IPS DF 6.9 (cell line): ENCODE measurements around the gene C19orf38.
A peak's percentile ranks its signal among the peaks of the same experiment; 100 is the strongest.
"Not testable (repeated sequence)": the region's sequence is repeated elsewhere in the genome, so short reads cannot be mapped to it uniquely, and the experiment has no call there.

ENCODE experiments used
- DNase-seq: peaks from one replicate; pipeline ENCODE4 v3.0.0-alpha.2; 2013; ENCODE audit warnings: low read depth, low spot score
- H3K27ac ChIP-seq: one replicate; pipeline ENCODE4 v1.5.1; 2013; ENCODE audit warnings: low read length, control low read depth
- H3K27me3 ChIP-seq: 2 replicates; pipeline ENCODE4 v1.6.1; 2013; ENCODE audit warnings: mild to moderate bottlenecking, low read length; ENCODE audit not compliant: control insufficient read depth, insufficient read depth
- H3K36me3 ChIP-seq: 2 replicates; pipeline ENCODE4 v1.6.1; 2013; ENCODE audit warnings: low read length; ENCODE audit not compliant: control insufficient read depth, insufficient read depth
- H3K4me1 ChIP-seq: 2 replicates; pipeline ENCODE4 v1.6.1; 2013; ENCODE audit warnings: low read length; ENCODE audit not compliant: control insufficient read depth, insufficient read depth
- H3K4me3 ChIP-seq: 2 replicates; pipeline ENCODE4 v1.5.1; 2013; ENCODE audit warnings: mild to moderate bottlenecking, low read length
- H3K9me3 ChIP-seq: 2 replicates; pipeline ENCODE4 v1.6.1; 2013; ENCODE audit warnings: low read length, inconsistent platforms; ENCODE audit not compliant: control insufficient read depth, insufficient read depth
- WGBS: extraction: QIAGEN DNeasy Blood & Tissue Kit; methylation state at CpG from one replicate; pipeline ENCODE4 v1.1.7; 2013; ENCODE audit warnings: mixed read lengths, missing lambda C conversion rate; ENCODE audit not compliant: insufficient read length, insufficient coverage; 5-methylcytosine and 5-hydroxymethylcytosine counted together

The C19orf38 gene

DNA sequence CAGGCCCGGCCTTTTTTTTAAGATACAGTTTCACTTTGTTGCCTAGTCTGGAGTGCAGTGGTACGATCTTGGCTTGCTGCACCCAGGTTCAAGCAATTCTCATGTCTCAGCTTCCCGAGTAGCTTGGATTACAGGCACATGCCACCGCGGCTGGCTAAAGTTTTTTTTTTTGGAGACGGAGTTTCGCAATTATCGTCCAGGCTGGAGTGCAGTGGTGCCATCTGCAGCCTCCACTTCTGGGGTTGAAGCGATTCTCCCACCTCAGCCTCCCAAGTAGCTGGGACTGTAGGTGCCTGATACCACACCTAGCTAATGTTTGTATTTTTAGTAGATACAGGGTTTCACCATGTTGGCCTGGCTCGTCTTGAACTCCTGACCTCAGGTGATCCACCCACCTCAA, 18.3 kb downstream of the C19orf38 start:
- no CpG with 5 or more reads among the region's 10 CpGs for WGBS
- Histone ChIP-seq H3K27ac (no peak overlapping the region), H3K4me1 (no peaks in the 10 kb centered on the region; the same call in 1 of the 2 replicates), H3K4me3 (no peak overlapping the region), H3K27me3 (no peaks in the 10 kb centered on the region), H3K9me3 (no peaks in the 10 kb centered on the region), H3K36me3 (no peaks in the 10 kb centered on the region)
- DNase-seq = no peak

DNA sequence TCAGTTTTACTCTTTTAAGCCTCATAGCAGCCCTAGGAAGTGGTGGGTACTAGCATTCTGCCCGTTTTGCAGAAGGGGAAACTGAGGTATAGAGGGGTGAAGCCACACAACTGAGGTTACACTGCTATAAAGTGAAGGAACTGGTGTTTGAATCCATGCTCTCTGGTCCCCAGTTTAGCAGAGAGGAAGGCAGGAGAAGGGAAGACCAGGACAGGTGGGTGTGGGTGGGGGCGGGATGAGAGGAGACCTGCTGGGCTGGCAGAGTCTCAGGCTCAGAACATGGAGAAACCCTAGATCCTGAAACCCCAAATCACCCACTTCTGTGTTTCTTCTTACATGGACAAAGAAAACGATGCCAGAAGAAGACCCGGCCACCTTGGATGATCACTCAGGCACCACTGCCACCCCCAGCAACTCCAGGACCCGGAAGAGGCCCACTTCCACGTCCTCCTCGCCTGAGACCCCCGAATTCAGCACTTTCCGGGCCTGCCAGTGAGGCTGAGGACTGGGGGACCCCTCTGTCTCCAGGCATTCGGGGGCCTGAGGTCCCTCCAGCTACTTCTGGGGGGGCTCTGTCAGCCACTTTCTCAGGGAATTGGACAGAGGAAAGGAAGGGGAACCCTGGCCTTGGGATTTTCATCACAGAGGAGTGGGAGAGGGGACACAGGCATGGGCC, 20.8 kb downstream of the C19orf38 start:
- no peak overlapping the region for H3K4me3 ChIP-seq
- no CpG with 5 or more reads among the region's 10 CpGs for WGBS
- H3K4me1 ChIP-seq = no peaks in the 10 kb centered on the region; the same call in 1 of the 2 replicates

GRCh38 chr19:10869872-10870311, 21.7 kb downstream of the C19orf38 start:
- no CpG with 5 or more reads among the region's 11 CpGs for WGBS
- DNase-seq, H3K4me3 ChIP-seq, H3K27me3 ChIP-seq, H3K9me3 ChIP-seq, H3K36me3 ChIP-seq, H3K27ac ChIP-seq, H3K4me1 ChIP-seq: not testable (repeated sequence)

More for the DNA sequence above, 20.8 kb downstream of the C19orf38 start:
- no peaks in the 10 kb centered on the region for H3K36me3 ChIP-seq
- no peaks in the 10 kb centered on the region for H3K27me3 ChIP-seq
- no peak overlapping the region for H3K27ac ChIP-seq
- no peaks in the 10 kb centered on the region for H3K9me3 ChIP-seq
- DNase-seq = no peak

- WGBS = no CpG with 5 or more reads among the region's 22 CpGs
- DNase-seq = no peak
- Histone ChIP-seq H3K36me3 (no peaks in the 10 kb centered on the region), H3K9me3 (no peaks in the 10 kb centered on the region), H3K27me3 (no peaks in the 10 kb centered on the region), H3K4me3 (peak overlapping the region; percentile 13; the same call in 1 of the 2 replicates), H3K27ac (no peak overlapping the region), H3K4me1 (no peaks in the 10 kb centered on the region)
These were observed 22.3 kb downstream of the C19orf38 start for GRCh38 chr19:10870501-10870954.

GRCh38 chr19:10870955-10871603, 22.9 kb downstream of the C19orf38 start, which contains the start of gene CARM1:
TSS of gene CARM1 (plus strand) at chr19:10871553. CDS start at chr19:10871703, 150 bp downstream.
- H3K36me3 ChIP-seq = no peaks in the 10 kb centered on the region
- H3K27me3 ChIP-seq = no peaks in the 10 kb centered on the region
- no peaks in the 10 kb centered on the region for H3K4me1 ChIP-seq
- peak; percentile 70 for DNase-seq
- no peaks in the 10 kb centered on the region for H3K9me3 ChIP-seq
- WGBS = no CpG with 5 or more reads among the region's 99 CpGs
- H3K27ac ChIP-seq = no peak within 1 kb of the TSS
- peak within 1 kb of the TSS; percentile 90 for H3K4me3 ChIP-seq

DNA sequence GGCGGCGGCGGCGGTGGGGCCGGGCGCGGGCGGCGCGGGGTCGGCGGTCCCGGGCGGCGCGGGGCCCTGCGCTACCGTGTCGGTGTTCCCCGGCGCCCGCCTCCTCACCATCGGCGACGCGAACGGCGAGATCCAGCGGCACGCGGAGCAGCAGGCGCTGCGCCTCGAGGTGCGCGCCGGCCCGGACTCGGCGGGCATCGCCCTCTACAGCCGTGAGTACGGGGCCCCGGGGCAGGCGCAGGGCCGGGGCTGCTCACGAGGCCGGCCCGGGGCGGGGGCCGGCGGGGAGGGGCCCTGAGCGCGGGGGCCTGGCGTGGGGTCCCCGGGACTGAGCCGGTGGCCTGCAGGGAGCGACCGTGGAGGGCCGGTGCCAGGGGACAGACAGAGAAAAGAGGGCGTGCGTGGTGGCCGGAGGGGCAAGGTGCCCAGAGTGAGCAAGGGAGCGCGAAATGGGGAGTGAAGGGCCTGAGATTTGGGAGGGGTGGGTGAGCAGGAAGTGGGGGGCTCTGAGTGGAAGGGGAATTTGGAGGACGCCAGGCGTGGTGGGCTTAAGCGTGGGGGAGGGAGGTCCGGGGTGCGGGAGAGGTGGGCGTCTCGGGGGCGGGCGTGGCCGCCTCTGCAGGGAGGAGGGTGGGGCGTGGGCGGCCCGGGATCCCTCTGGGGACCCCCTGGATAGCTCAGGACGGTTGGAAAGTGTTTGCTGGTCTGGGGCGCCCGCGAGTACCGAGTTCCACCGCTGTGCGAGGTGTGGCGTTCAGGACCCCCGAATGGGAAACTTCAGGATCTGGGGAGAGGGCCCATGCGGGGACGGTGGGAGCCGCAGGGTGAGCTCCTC, 23.7 kb downstream of the C19orf38 start:
- no CpG with 5 or more reads among the region's 90 CpGs for WGBS
- no peak for DNase-seq
- Histone ChIP-seq H3K9me3 (no peaks in the 10 kb centered on the region), H3K36me3 (no peaks in the 10 kb centered on the region), H3K27me3 (no peaks in the 10 kb centered on the region), H3K27ac (no peak overlapping the region), H3K4me3 (peak overlapping the region; percentile 90), H3K4me1 (no peaks in the 10 kb centered on the region)

GRCh38 chr19:10872546-10873107, 24.4 kb downstream of the C19orf38 start:
- Histone ChIP-seq H3K4me3 (peak overlapping the region; percentile 90; the same call in 1 of the 2 replicates), H3K36me3 (no peaks in the 10 kb centered on the region), H3K27ac (no peak overlapping the region), H3K4me1 (no peaks in the 10 kb centered on the region), H3K27me3 (no peaks in the 10 kb centered on the region), H3K9me3 (no peaks in the 10 kb centered on the region)
- WGBS = no CpG with 5 or more reads among the region's 16 CpGs
- DNase-seq = no peak

DNA sequence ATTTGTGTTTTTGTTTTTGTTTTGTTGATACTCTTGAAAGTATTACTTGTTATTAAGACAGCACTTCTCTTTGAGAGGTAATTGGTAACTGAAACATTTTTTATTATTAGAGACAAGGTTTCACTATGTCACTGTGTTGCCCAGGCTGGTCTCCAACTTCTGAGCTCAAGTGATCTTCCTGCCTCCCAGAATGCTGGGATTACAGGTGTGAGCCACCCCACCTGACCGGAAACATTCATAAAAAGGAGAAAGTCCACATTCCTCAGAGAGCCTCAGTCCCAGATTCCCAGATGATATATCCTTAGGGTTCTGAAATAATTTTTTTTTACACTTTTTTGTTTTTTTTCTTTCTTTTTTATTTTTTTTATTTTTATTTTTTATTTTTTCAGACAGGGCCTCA, 25.8 kb downstream of the C19orf38 start:
- Histone ChIP-seq H3K9me3 (no peaks in the 10 kb centered on the region), H3K36me3 (no peaks in the 10 kb centered on the region), H3K4me1 (no peaks in the 10 kb centered on the region), H3K4me3 (no peak overlapping the region), H3K27ac (no peak overlapping the region), H3K27me3 (no peaks in the 10 kb centered on the region)
- WGBS = no CpG with 5 or more reads among the region's 1 CpG
- no peak for DNase-seq

- no peak overlapping the region for H3K4me3 ChIP-seq
- peaks cover 7% of the 10 kb centered on the region; the same call in 1 of the 2 replicates for H3K4me1 ChIP-seq
- no peak overlapping the region for H3K27ac ChIP-seq
These were observed 28.4 kb downstream of the C19orf38 start for GRCh38 chr19:10876459-10877240.

More at GRCh38 chr19:10876459-10877240, 28.4 kb downstream of the C19orf38 start:
- DNase-seq = no peak
- no CpG with 5 or more reads among the region's 10 CpGs for WGBS
- Histone ChIP-seq H3K9me3 (no peaks in the 10 kb centered on the region), H3K27me3 (no peaks in the 10 kb centered on the region), H3K36me3 (no peaks in the 10 kb centered on the region)
